NB4 (cell line): Measurements from ENCODE around the gene STX10.
"Not testable (repeated sequence)": the region's sequence is repeated elsewhere in the genome, so short reads cannot be mapped to it uniquely, and the experiment has no call there.

Source experiments
- DNase-seq: peaks from one replicate; pipeline ENCODE4 v3.0.0; 2010; ENCODE audit warnings: low read depth
- H3K4me3 ChIP-seq: one replicate; pipeline ENCODE4 v1.5.1; 2011; ENCODE audit warnings: mild to moderate bottlenecking, low read depth, low read length, moderate library complexity
- MAX ChIP-seq: IDR thresholded peaks from 2 replicates; pipeline ENCODE4 v1.6.1; 2011; ENCODE audit warnings: low read depth, low read length
- MYC ChIP-seq: IDR thresholded peaks from 2 replicates; pipeline ENCODE4 v1.6.1; 2011; ENCODE audit warnings: low read depth, low read length
- POLR2A ChIP-seq: IDR thresholded peaks from 2 replicates; pipeline ENCODE4 v1.6.1; 2011; ENCODE audit warnings: mild to moderate bottlenecking; ENCODE audit not compliant: insufficient read length; ENCODE audit errors: extremely low read depth
- TF ChIP-seq, protein P1 (sequence below): IDR thresholded peaks from one replicate; pipeline ENCODE4 v1.5.1; 2012; ENCODE audit warnings: low read depth, low read length

STX10 gene

DNA sequence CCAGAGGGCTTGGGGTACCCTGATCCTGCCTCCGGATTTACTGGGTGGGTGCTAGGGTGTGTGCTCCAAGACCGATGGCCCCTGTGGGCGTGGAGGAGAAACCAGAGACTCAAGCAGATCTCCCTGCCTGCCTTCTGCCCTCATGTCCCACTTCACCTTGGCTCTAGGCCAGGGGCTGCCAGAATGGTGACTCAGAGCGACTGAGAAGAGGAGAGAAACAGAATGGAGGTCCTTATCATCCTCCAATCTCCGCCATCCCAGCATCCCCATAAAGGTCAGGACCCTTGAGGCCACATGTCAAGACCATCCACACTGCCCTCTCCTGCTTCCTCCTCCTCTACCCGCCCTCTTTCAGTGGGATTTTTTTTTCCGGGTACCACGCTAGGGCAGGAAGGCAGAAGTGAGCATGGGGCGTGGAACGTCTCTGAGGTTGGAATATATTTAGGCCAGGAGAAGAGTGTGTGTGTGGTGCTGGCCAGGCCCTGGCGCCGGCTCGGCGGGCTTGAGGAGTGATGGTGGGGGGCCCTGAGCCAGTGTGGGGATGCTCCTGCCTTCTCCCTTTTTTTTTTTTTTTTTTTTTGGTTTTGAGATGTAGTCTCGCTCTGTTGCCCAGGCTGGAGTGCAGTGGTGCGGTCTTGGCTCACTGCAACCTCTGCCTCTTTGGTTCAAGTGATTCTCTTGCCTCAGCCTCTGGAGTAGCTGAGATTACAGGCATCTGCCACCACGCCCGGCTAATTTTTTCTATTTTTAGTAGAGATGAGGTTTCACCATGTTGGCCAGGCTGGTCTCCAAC is 22.4 kb upstream of the STX10 start:
- TF ChIP-seq MYC (no peak), MAX (no peak), POLR2A (no peak)
- TF ChIP-seq, protein P1, sequence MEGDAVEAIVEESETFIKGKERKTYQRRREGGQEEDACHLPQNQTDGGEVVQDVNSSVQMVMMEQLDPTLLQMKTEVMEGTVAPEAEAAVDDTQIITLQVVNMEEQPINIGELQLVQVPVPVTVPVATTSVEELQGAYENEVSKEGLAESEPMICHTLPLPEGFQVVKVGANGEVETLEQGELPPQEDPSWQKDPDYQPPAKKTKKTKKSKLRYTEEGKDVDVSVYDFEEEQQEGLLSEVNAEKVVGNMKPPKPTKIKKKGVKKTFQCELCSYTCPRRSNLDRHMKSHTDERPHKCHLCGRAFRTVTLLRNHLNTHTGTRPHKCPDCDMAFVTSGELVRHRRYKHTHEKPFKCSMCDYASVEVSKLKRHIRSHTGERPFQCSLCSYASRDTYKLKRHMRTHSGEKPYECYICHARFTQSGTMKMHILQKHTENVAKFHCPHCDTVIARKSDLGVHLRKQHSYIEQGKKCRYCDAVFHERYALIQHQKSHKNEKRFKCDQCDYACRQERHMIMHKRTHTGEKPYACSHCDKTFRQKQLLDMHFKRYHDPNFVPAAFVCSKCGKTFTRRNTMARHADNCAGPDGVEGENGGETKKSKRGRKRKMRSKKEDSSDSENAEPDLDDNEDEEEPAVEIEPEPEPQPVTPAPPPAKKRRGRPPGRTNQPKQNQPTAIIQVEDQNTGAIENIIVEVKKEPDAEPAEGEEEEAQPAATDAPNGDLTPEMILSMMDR, result no peak
- no peak overlapping the region for H3K4me3 ChIP-seq
- DNase-seq, result peak; percentile 33

DNA sequence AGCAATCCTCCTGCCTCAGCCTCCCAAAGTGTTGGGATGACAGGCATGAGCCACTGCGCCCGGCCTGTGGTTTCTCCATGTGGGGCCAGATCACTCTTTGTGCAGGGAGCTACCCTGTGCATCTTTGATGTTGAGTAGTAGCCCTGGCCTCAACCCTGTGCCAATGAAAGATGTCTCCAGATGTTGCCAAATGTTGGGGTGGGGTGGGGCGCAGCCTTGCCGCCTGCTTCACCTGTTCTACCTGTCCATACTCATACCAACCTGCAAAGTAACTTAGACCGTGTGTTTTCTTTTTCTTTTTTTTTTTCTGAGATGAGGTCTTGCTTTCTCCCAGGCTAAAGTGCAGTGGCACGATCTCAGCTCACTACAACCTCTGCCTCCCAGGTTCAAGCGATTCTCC is 21.0 kb upstream of the STX10 start:
- H3K4me3 ChIP-seq, result no peak overlapping the region
- TF ChIP-seq MYC (no peak), POLR2A (no peak), MAX (no peak)
- TF ChIP-seq, protein P1, result no peak

DNA sequence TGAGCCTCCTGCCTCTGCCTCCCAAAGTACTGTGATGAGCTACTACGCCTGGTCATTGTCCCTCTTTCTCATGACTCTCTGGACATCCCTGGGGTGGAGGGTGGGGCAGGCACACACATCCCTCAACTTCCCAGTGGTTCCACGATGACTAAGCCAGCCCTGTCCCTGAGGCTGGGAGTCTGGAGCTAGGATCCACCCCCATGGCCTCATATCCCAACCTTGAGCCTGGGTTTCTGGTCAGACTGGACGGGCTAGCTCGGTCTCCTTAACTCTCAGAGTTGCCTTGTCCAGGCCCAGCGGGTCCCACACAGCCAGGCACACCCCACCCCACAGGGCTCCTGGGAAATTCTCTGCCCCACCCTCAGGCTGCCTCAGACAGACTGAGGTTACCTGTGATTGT is 19.6 kb upstream of the STX10 start:
- DNase-seq, result no peak
- no peak for TF ChIP-seq MYC
- TF ChIP-seq, protein P1, result no peak
- TF ChIP-seq MAX, result no peak
- TF ChIP-seq POLR2A, result no peak

More for the DNA sequence above, 21.0 kb upstream of the STX10 start:
- no peak for DNase-seq

DNA sequence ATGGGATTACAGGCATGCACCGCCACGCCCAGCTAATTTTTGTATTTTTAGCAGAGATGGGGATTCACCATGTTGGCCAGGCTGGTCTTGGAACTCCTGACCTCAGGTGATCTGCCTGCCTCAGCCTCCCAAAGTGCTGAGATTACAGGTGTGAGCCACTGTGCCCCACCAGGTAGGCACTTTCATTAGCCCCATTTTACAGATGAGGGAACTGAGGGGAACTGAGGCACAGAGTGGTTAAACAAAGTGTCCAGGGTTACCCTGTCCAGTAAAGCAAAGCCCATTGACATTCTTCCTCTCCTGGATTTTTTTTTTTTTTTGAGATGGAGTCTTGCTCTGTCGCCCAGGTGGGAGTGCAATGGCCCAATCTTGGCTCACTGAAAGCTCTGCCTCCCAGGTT is 16.0 kb upstream of the STX10 start:
- DNase-seq, H3K4me3 ChIP-seq: not testable (repeated sequence)

More for the DNA sequence above, 19.6 kb upstream of the STX10 start:
- no peak overlapping the region for H3K4me3 ChIP-seq

DNA sequence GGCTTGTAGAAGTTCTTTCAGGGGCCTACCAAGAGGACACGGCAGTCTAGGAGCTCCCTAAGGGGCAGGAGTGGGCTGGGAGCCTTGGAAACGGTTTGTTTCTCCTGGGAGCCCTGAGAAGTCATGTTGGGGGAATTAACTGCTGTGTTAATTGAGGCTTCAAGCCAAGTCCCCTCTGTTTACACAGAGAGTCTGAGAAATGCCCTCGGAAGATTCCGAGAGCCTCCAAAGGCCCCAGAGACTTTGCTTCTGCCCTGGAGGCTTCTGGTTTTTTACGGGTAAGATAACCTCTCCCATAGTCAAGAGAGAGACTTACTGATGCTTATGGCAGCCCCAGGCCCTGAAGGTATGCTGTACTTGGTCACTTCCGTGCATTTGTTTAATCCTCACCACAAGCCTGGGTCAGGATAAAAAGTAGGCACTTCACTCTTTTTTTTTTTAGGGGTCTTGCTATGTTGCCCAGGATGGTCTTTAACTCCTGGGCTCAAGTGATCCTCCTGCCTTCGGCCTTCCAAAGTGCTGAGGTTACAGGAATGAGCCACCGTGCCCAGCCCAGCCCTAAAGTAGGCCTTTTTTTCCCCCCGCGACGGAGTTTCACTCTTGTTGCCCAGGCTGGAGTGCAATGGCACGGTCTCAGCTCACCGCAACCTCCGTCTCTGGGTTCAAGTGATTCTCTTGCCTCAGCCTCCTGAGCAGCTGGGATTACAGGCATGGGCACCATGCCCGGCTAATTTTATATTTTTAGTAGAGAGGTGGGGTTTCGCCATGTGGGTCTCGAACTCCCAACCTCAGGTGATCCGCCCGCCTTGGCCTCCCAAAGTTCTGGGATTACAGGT is 15.2 kb upstream of the STX10 start:
- TF ChIP-seq, protein P1, result no peak
- no peak for TF ChIP-seq POLR2A
- TF ChIP-seq MAX, result no peak
- no peak for TF ChIP-seq MYC
- DNase-seq, result no peak
- H3K4me3 ChIP-seq, result no peak overlapping the region
